Activated CD4-positive, alpha-beta memory T cell treated with anti-CD3 and anti-CD28 coated beads for 36 hours (primary cell): Measurements from ENCODE around the gene ZNG1F. TPM values are rescaled to one million over a fixed set of nuclear protein-coding genes. Genes with fewer than 3 reads are reported as not detected.
A peak's percentile ranks its signal among the peaks of the same experiment; 100 is the strongest.
"Not testable (repeated sequence)": the region's sequence is repeated elsewhere in the genome, so short reads cannot be mapped to it uniquely, and the experiment has no call there.

ENCODE experiments used
- CTCF ChIA-PET: fragments of 350-600 bp; sonication (Branson Sonifier 250); formaldehyde crosslinking; loops from one replicate; lab custom pipeline; 2021; ENCODE audit warnings: antibody characterized with exemption, inconsistent platforms; lab: Charles Lee
- POLR2A ChIA-PET: fragments of 350-600 bp; sonication (Branson Sonifier 250); formaldehyde crosslinking; loops from one replicate; lab custom pipeline; 2021; ENCODE audit warnings: antibody characterized with exemption; lab: Charles Lee
- DNase-seq: peaks from one replicate; pipeline ENCODE4 v3.0.0-alpha.2; 2020
- H3K27ac Mint-ChIP-seq: one replicate; pipeline ENCODE4 v1.8.0; 2021; ENCODE audit warnings: mixed read lengths
- H3K27me3 Mint-ChIP-seq: one replicate; pipeline ENCODE4 v1.8.0; 2021; ENCODE audit warnings: mixed read lengths
- H3K36me3 Mint-ChIP-seq: one replicate; pipeline ENCODE4 v1.8.0; 2021; ENCODE audit warnings: mixed read lengths
- H3K4me1 Mint-ChIP-seq: one replicate; pipeline ENCODE4 v1.8.0; 2021; ENCODE audit warnings: low read depth, mixed read lengths
- H3K4me3 Mint-ChIP-seq: one replicate; pipeline ENCODE4 v1.8.0; 2021; ENCODE audit warnings: mild to moderate bottlenecking, mixed read lengths
- H3K9me3 Mint-ChIP-seq: one replicate; pipeline ENCODE4 v1.8.0; 2021; ENCODE audit warnings: mixed read lengths
- intact Hi-C: fragments of 100-400 bp; cut with micrococcal nuclease; formaldehyde crosslinking; loops from one replicate; pipeline ENCODE4 v1.15.1; 2023
- total RNA-seq, 2 experiments: library from RNA; stranded (reverse); gene quantifications; one replicate each; pipeline ENCODE4 v1.2.3, GENCODE V29; 2021

The ZNG1F gene
- total RNA-seq, 2 experiments from 2014 or later = 7.0 to 7.4 TPM

DNA sequence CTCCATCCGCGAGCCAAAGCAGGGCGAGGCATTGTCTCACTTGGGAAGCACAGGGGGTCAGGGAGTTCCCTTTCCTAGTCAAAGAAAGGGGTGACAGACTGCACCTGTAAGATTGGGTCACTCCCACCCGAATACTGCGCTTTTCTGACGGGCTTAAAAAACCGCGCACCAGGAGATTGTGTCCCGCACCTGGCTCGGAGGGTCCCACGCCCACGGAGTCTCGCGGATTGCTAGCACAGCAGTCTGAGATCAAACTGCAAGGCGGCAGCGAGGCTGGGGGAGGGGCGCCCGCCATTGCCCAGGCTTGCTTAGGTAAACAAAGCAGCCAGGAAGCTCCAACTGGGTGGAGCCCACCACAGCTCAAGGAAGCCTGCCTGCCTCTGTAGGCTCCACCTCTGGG is 39.0 kb downstream of the ZNG1F start:
- CTCF ChIA-PET, H3K27ac Mint-ChIP-seq, intact Hi-C loops, H3K27me3 Mint-ChIP-seq, H3K4me1 Mint-ChIP-seq, H3K36me3 Mint-ChIP-seq, H3K9me3 Mint-ChIP-seq, H3K4me3 Mint-ChIP-seq, POLR2A ChIA-PET: not testable (repeated sequence)
- DNase-seq = peak; percentile 5

DNA sequence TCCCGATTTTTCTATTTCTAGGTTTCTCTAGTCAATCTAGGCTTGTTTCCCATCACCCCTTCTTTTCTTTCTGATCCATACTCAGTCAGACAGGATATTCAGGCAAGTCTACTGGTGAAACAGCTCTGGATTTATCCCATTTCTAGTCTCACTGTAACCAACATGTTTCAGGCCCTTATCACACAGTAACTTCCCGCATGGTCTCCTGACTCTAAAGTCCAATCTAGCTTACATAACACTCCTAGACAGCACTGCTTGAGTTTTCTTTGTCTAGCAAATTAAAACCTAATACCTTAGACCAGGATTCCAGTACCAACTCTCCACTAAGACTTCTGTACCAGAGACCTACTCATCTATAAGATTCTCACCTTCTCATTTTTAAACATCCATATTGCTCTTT is 47.2 kb downstream of the ZNG1F start:
- H3K4me3 Mint-ChIP-seq, H3K27me3 Mint-ChIP-seq, CTCF ChIA-PET, DNase-seq, H3K36me3 Mint-ChIP-seq, H3K4me1 Mint-ChIP-seq, H3K27ac Mint-ChIP-seq, POLR2A ChIA-PET, intact Hi-C loops, H3K9me3 Mint-ChIP-seq: not testable (repeated sequence)

DNA sequence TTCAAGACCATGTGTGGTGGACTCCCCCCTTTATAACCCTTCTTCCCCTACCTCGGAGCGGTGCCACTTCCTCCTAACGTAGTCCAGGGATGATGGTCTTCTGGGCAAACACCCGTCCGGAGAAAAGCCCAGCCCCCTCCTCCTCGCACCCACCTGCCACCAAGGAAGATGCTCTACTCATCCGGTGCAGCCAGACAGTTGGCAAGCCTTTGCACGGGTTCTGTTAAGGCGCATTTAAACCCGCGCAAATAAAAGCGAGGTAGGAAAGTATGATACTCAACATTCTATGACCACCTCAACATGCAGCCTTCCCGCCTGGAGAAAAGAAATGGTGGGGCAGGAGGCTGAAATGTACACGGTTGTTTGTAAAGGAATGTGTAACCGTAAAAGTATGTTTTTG is 60.5 kb downstream of the ZNG1F start, which contains the start of gene FOXD4L6:
FOXD4L6 (minus strand) TSS at position 101 of the 400 bp plus-strand sequence. CDS start 298 bp downstream, outside the sequence.
- H3K27ac Mint-ChIP-seq, POLR2A ChIA-PET, H3K9me3 Mint-ChIP-seq, H3K4me3 Mint-ChIP-seq, H3K36me3 Mint-ChIP-seq, H3K27me3 Mint-ChIP-seq, H3K4me1 Mint-ChIP-seq, DNase-seq, CTCF ChIA-PET, intact Hi-C loops: not testable (repeated sequence)

DNA sequence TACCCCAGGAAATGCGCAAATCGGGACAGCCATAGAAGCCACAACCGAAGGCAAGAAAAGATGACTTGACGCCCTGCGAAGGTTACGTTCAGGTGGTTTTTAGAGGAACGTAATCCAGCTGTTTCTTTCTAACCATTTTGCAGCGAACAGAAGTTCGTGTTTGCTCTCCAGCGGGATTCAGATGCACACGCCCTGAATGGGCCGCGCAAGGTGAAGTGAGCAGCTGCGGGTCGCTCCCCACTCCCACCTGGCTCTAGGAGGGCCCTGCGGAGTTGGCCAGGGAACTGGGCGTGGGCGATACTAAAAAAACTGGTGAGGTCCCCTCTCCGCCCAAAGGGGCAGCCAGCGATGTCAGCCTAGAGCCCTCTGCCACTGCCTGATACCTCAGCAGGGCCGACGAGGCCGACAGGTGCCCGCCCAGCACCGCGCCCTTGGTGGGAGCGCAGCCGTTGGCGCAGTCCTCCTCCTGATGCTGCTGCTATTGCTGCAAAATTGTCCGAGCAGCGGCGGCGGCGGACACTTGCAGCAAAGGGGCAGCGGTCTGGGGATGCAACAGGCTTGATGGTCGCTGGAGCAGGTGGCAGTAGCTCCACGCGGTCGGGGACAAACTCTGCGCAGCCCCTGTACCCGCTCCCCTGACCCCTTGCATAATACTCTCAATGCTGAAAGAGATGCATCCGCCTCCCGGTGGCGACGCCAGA is 62.2 kb downstream of the ZNG1F start:
- H3K9me3 Mint-ChIP-seq, H3K27me3 Mint-ChIP-seq, CTCF ChIA-PET, H3K4me3 Mint-ChIP-seq, H3K36me3 Mint-ChIP-seq, intact Hi-C loops, H3K4me1 Mint-ChIP-seq, POLR2A ChIA-PET, H3K27ac Mint-ChIP-seq, DNase-seq: not testable (repeated sequence)

DNA sequence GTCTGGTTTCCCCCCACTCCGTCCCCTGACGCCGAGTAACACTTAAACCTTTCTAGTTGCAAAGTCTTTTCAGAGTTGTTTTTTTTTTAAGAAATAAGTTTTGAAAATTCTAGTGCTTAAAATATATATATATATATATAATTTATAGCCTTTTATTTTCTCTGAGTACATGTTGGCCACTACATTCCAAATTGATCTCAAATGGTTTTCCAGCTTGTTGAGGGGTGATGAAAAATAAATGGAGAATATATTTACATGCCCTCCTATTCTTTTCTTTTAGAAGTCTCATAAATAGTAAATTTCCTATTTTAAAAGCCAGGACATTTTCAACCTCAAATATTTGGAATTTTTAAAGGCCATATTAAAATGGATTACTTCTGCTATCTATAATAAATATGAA is 63.2 kb downstream of the ZNG1F start:
- H3K27ac Mint-ChIP-seq, DNase-seq, intact Hi-C loops, H3K4me1 Mint-ChIP-seq, H3K27me3 Mint-ChIP-seq, CTCF ChIA-PET, H3K36me3 Mint-ChIP-seq, POLR2A ChIA-PET, H3K4me3 Mint-ChIP-seq, H3K9me3 Mint-ChIP-seq: not testable (repeated sequence)

DNA sequence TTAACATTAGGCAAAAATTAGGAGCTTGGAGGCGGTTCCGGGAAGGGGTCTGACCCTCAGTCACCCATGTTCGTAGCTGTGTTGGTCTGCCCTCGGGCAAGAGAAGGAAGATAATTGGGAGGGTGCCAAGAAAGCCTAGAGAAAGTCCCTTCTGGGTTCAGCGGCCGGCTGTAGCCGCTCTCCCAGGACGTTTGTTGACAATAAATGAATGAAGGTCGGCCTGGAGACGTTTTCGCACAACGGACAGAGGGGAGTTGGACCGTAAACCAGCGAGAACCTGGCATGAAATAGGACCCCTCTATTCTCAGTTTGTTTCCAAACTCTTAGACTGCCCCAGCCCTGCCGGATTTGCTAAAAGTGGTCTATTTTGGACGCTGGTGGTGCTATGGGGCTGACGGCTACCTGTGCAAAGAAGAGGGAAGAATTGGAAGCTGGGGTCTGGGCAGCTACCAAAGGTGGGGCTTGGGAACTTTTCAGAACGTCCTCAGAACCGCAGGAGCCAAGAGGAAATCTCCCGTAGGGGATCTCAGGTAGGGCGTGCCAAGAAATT is 63.9 kb downstream of the ZNG1F start:
- H3K36me3 Mint-ChIP-seq, intact Hi-C loops, DNase-seq, H3K27ac Mint-ChIP-seq, H3K27me3 Mint-ChIP-seq, H3K9me3 Mint-ChIP-seq, CTCF ChIA-PET, H3K4me1 Mint-ChIP-seq, POLR2A ChIA-PET, H3K4me3 Mint-ChIP-seq: not testable (repeated sequence)

DNA sequence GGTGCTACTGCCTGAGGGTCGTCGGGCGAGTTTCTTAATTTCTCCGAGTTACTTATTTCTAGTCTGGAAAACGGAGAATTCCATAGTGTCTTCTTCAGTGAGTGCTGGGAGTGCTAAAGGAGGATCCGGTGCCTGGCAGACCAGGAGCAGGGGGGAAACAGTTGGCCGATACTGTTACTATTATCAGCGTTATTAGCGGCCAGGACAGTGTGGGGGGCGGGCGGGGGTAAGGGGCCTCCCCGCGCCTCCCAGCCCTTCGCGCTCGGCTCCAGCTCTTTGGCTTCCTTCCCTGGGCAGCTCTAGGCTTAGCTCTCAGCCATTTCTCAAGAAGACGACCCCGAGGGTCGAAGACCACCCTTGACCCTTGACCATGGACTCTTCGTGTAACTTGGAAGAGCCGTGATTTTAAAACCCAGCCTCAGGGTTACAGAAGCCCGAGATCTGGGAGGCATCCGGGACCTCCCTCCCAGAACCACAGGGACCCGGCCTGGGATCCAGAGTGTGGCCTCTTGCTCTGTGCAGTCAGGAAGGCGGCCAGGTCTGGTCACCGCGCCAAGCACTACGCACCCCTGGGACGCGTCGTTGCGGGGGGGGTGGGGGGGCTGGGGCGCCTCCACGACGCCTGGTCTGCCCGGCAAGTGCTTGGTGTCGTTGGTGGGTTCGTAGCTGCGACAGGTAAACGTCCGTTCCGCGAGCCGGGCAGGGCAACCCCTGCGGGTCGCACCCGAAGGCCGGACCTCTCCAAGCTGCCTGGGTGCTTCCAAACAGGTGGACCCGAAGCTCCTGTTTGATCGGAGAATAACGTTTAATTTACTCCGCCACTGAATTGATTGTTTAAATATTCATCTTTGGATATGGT is 64.6 kb downstream of the ZNG1F start:
- H3K27ac Mint-ChIP-seq, intact Hi-C loops, DNase-seq, CTCF ChIA-PET, H3K27me3 Mint-ChIP-seq, H3K4me1 Mint-ChIP-seq, H3K4me3 Mint-ChIP-seq, H3K9me3 Mint-ChIP-seq, POLR2A ChIA-PET, H3K36me3 Mint-ChIP-seq: not testable (repeated sequence)

DNA sequence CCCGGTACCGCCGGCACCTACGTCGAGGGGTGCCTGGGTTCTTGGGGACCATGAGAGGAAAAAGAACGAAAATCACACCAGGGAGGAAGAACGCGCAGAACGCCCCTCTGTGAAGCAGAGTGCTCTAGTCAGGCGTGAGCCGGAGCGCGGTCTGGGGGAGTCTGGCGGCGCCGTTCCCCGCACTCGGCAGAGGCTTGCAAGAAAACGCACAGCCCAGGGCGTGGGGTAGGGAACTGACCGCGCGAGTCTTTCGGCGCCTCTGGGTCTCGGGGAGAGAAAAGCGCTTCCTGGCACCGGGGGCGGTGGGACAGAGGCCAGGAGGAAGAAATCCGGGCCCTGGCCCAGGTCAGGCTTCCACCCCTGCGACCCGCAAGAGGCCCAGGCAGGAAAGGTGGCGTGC is 65.3 kb downstream of the ZNG1F start:
- H3K36me3 Mint-ChIP-seq, H3K9me3 Mint-ChIP-seq, intact Hi-C loops, H3K27ac Mint-ChIP-seq, H3K27me3 Mint-ChIP-seq, CTCF ChIA-PET, POLR2A ChIA-PET, H3K4me1 Mint-ChIP-seq, H3K4me3 Mint-ChIP-seq, DNase-seq: not testable (repeated sequence)

DNA sequence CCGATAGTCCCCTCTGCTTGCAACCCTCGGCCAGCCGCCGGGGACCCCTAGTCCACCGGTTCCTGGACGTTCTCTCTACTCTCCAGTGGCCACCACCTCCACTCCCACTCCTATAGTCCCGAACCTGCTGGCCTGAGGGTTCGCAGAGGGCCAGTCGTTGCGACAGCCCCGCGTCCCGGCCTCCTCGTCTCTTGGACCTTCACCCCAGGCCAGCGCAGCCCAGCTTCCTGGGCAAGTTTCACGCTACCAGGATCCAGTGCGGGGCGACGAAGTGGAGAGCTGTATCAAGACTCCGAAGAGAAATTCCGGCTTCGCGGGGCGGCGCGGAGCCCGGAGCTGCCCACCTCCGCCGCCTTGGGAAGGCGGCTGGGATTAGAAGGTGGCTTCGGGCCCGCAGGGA is 65.7 kb downstream of the ZNG1F start:
- H3K4me3 Mint-ChIP-seq = not testable (repeated sequence)

DNA sequence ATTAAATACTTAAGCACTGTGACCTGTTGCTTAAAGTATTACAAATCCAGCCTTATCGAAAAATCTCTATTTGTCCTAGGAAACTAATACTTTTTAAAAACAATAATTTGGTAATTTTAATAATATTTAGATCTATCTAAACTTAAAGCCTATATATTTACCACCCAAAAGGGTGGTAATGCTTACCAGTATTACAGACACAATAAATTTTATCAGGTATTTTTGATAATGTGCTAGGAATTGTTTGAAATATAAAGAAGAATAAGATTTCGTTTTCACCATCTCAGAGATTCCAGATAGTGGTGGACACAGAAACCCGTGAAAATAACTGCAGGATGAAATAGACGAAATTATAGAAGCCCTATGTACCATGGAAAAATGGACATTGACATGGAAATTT is 68.4 kb downstream of the ZNG1F start:
- intact Hi-C loops, H3K4me3 Mint-ChIP-seq, DNase-seq, H3K27ac Mint-ChIP-seq, H3K9me3 Mint-ChIP-seq, H3K4me1 Mint-ChIP-seq, CTCF ChIA-PET, H3K27me3 Mint-ChIP-seq, POLR2A ChIA-PET, H3K36me3 Mint-ChIP-seq: not testable (repeated sequence)

More for the DNA sequence above, 65.7 kb downstream of the ZNG1F start:
- H3K27me3 Mint-ChIP-seq, H3K9me3 Mint-ChIP-seq, H3K36me3 Mint-ChIP-seq, CTCF ChIA-PET, POLR2A ChIA-PET, intact Hi-C loops, H3K4me1 Mint-ChIP-seq, H3K27ac Mint-ChIP-seq, DNase-seq: not testable (repeated sequence)

DNA sequence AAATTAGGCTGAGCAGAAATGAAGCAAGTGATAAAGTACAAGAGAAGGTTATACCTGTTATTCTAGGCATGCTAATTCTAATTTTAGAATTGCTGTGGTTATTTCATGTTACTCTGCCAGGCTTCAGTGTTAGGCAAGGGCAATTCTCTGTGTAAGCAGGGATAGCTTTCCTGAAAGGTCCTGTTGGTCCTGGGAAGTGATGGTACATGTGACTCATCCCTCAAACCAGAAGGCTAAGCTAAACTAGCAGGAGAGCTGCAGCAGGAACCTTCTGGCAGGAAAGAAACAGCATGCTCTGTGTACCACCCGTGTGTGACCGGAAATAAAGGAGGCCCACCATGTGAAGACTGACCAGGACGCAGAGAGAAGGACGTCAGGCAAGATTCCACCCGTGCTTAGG is 69.4 kb downstream of the ZNG1F start:
- H3K9me3 Mint-ChIP-seq, H3K36me3 Mint-ChIP-seq, POLR2A ChIA-PET, CTCF ChIA-PET, H3K27ac Mint-ChIP-seq, H3K4me3 Mint-ChIP-seq, H3K4me1 Mint-ChIP-seq, DNase-seq, intact Hi-C loops, H3K27me3 Mint-ChIP-seq: not testable (repeated sequence)

DNA sequence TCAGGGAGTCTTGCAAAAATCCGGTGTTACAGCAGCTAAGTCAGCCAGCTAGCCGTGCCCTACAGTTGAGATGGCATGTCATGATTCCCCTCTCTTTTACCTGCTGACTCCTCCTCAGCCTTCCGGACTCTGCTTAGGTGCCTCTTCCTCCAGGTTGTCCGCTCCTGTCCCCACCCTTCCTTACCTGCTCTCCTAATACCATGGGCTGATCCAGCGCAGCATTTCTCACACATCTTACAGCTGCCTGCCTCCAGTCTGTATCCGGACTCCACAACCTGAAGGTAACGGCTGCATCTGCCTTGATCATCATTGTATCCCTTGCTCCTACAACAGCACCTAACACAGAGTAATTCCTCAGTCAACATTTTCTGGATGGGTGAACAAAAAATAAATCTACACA is 69.8 kb downstream of the ZNG1F start:
- H3K27ac Mint-ChIP-seq, H3K4me3 Mint-ChIP-seq, POLR2A ChIA-PET, H3K36me3 Mint-ChIP-seq, H3K9me3 Mint-ChIP-seq, CTCF ChIA-PET, H3K27me3 Mint-ChIP-seq, intact Hi-C loops, H3K4me1 Mint-ChIP-seq, DNase-seq: not testable (repeated sequence)
